CD4-positive, alpha-beta T cell treated with Interferon gamma for 1 hour (primary cell): ENCODE data around the gene RGS4.

Source experiments
- DNase-seq: peaks from one replicate; pipeline ENCODE4 v3.0.0-alpha.2; 2020

Gene RGS4

DNA sequence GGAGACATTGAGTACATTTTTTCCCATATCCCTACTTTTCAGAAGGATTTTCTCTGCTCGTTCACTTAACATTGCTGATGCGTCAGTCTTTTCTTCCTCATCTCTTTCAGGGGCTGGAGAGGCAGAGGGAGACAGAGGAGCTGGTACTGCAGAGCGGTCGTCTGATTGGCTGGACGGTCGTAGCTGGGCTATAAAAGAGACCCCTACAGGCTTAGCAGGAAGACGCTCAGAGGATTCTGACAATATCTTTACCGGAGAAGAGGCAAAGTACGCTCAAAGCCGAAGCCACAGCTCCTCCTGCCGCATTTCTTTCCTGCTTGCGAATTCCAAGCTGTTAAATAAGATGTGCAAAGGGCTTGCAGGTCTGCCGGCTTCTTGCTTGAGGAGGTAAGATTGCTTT is at the start of gene RGS4:
Gene RGS4, plus strand, starts transcription at position 220 of the 400 bp plus-strand sequence. Its CDS starts 124 bp downstream, at position 344.
- DNase-seq, result no peak

DNA sequence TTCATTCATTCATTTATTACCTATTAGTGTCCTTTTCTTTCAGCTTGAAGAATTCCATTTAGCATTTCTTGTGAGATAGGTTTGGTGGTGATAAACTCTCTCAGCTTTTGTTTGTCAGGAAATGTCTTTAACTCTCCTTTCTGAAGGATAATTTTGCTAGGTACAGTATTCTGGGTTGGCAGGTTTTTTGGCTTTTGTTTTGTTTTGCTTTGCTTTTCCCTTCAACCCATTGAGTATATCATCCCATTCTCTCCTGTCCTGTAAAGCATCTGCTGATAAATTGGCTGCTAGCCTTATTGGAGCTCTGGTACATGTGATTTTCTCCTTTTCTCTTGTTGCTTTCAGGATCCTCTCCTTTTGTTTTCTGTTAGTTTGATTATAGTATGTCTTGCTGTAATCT is 47.0 kb upstream of the RGS4 start:
- DNase-seq, result no peak

DNA sequence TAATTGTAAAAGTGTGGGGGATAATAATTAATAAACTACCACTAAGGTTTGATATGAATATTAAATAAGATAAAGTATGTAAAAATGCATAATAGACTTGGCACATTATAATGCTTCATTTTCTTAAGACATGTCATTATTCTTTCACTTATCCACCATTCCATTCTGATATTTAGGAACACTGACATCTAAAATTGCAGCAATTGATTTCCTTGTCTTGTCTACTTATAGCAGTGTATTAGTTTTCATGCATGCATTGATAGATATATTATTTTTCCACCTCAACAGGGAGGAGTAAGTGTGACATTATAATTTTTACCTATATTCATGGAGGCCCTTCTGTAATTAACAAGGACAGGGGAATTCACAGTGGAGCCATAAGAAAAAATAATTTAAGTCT is 41.6 kb upstream of the RGS4 start:
- no peak for DNase-seq

DNA sequence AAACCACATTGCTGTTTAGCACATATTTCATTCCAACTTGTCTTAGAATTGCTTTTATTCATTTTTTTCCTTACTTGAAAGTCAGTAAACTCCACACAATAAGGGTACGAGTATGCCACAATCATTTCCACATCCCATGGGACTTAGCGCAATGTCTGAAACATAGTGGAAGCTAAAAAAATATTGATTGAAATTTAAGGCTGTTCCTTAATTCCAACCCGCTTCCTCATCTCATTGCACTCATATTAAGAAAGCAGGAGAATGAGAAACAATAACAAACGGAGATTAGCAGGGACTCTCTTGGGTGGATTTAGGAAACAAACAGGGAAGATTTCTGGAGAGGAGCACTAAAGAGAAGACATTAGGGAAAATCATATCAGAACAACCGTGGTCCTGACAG is 39.3 kb upstream of the RGS4 start:
- DNase-seq, result no peak

DNA sequence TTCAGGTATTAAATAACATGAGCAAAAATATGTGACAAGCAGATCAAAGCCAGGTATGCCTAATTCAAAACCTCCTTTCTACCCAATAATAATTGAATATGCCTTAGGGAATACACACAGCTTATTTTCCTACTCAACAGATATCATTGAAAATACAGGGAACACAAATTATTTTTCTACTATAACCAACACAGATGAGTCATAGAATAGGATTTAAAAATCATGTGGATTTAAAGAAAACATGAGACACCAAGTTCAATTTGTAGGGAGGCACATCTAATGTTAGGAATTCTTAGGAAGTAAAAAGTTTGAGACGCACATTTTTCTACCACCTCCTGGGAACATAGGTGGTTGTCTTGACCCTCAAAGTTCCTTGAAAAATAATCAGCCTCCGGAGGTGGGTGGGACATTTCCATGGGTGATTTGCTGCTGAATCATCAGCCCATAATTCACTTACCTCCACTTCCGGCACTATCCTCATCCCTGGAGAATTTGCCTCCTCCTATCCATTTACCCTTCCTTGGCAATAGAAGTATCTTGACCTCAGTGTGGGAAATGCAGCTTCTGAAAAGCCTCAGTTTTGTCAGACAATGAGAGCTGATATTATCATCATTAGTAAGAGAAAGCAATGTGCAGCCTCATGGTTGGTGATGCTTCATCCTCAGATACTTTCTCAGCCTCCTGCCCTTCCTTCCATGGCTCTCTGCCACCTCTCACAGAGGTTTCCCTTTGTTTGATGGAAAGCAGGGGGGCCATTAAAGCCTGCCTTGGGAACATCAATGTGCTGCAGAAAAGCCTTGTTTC is 33.5 kb upstream of the RGS4 start:
- DNase-seq, result no peak

DNA sequence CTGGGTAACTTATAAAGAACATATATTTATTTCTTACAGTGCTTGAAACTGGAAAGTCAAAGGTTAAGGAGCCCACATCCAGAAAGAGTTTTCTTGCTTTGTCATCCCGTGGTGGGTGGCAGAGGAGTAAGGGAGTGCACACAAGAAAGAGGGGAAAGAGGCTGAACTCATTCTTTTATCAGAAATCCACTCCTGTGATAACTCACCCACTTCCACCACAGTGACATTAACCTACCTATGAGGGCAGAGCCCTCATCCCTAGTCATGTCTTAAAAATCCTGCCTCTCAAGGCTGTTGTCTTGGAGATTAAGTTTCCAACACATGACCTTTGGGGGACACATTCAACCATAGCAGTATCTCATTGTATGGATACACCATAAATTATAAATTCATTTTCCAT is 32.5 kb upstream of the RGS4 start:
- no peak for DNase-seq

DNA sequence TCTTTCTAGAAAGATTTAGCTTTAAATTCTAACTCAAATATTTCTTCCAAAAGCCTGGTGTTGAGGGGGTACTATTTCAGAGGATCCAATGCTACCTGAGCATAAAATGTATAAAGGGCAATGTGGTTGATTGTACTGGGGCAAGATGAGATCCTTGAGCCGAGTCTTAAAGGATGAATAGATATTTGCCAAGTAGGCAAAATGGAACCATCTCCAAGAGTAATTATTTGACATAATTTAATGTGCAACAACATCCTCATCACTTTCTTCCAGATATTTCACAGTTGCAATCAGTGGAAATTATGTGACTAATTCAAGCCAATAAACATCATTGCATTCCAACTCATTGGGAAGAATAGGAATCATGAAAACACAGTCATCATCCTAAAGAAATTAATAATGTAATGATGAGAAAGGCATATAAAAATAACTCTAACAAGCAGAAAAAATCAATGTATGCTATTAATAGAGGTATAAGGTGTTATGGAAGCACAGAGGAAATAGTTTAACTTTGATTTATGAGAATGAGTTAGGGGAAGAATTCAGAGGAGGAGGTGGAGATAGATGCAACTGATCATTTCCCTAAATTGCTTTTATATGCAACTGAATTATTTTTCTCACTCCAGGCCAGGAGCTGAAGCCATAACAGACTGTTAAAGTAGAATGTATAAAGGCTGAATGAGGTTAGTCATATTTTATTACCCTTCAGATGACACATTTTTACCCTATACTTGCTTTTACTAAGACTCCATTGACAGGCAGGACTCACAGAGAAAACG is 30.0 kb upstream of the RGS4 start:
- DNase-seq, result no peak

DNA sequence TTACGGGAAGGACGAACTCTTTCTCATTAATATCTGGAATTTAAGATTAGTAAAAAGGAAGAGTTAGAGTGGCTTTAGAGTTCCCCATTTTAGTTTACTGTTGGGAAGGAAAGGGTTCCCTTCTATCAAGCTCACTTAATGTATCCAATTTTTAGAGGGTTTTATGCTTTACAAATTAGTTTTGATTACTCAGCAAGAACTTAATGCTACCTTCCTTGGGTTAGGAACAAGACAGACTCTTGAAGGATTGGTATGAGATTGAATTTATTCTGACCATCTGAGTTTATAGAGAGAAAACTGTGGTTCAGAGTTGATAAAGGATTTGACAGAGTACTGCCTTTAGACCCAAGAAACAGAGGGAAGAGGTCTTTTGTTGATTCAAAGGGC is 29.5 kb upstream of the RGS4 start:
- no peak for DNase-seq

DNA sequence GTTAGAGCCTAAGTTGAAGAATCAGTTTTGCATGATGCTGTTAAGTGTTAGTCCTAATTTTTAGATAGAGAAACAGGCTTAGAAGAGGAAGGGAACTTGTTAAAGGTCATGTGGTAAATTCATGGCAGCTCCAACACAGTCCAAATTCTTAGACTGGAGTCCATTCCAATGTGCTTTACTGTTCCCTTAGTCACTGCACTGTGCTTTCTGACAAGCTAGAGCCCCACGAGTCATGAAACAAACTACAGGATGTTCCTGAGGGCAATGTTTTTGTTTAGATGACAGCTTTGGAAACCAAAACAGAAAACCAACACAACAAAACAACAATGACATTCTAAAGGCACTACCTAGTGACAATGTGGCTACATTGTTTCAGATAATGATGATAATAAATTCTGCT is 23.1 kb upstream of the RGS4 start:
- DNase-seq, result no peak

DNA sequence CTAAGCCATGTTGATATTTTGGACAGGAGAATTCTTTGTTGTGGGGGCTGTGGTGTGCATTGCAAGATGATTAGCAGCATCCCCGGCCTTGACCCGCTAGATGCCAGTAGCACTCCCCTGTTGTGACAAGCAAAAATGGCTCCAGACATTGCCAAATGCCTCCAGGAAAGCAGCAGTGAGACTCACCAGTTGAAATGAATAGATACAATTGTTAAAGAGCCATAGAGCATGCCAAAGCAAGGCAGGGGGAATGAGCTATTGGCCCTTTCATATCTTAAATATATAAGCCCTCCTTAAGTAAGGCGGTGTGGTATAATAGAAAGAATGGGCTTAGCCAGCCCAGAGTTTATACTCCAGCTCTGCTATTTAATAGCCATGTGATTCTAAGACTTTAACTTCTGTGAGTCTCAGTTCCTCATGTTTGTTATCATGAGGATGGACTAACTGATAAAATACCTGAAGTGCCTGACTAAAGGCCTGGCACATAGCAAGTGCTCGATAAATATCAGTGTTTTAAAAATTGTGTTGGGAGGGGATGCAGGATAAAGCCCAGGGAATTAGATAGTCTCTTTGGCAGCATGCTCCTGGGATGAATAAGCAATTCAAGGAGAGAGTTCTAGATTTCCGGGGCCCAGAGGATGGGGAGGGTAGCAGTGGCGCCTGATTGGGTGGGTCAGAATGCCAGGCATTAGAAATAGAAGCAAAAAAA is 21.1 kb upstream of the RGS4 start:
- no peak for DNase-seq

DNA sequence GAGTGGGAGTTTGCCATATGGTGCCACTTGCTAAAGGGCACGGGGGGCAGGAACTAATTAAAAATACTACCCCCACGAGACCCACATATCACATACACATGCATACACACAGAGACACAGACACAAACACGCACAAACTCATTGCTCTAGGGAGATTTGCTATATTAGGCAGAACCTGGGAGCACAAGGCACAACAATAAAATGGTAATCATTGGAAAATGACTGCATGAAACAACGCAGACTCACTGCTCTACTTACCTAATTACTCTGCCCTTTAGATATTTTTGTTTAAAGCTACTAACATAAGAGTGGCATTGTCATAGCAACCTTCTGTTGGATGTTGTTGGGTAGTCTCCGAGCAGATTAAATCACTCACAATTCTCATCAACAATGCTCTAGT is 20.3 kb upstream of the RGS4 start:
- DNase-seq, result no peak

DNA sequence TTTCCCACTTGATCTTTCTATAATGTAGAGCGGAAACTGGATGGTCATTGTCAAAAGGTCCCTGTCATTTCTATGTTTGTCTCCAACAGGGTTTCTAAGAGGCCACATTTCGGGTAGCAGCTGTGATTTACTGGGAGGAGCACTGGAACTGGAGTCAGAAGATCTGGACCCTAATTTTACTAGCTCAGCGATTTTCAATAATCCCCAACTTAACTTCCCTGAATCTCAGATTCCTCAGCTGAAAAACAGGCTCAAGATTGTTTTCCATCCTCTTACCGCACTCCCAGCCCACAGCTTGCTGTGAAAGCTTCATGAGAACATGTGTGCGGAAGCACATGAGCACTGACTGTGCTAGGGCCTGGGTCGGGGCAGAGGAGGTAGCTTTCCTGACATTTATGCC is 19.9 kb upstream of the RGS4 start:
- no peak for DNase-seq

DNA sequence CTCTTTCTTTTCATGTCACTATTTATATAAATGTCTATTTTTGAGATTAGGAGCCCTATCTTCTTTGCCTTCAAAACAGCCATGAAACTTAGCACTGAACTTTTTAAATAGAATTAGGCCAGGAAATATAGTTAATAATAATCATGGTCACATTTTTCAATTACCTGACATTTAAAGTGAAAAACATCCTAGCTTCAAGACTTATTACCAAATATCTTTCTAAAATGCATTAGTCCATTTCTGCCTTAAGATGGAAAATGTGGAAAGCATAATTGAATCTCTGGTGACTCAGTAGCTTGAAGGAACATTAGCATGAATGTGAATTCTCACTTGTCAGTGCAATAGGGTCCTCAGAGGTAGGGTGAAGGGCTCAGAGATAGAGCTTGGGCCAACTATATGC is 18.7 kb upstream of the RGS4 start:
- no peak for DNase-seq

DNA sequence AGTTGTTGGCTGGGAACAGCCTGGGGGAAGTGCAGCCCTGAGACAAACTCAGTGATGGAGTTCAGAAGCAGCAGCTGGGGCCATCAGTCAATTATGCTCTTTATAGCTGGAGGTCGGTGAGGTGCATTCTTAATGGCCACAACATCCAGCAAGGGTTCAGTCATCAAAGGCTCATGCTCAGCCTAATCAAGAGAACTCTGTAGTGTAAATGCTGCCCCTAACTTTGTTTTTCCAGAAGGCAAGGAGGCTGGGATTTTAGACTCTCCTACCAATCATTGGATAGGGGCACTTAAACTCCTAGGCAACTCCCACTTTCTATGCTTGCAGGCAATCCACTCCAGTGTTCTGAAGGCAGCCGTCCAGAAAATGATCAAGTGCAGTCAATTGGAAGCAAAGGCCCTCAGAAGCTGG is 15.0 kb upstream of the RGS4 start:
- DNase-seq, result no peak

DNA sequence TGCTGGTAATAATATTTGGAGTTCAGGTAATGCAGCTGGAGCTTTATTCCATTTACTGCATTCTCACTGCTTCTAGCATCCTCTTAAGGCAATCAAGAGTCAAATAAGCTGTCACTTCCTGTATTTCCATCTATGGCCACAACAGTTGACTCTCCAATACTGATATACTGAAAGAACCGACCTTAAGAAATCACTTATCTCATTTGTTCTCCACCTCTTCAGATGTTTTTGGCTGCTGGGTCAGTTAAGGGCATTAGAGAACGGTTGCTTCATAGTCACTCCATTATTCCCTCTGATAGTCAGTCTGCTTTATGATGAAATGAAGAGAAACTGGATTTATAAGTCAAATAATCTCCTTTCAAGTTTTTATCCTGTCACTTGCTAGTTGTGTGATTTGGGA is 14.2 kb upstream of the RGS4 start:
- no peak for DNase-seq

DNA sequence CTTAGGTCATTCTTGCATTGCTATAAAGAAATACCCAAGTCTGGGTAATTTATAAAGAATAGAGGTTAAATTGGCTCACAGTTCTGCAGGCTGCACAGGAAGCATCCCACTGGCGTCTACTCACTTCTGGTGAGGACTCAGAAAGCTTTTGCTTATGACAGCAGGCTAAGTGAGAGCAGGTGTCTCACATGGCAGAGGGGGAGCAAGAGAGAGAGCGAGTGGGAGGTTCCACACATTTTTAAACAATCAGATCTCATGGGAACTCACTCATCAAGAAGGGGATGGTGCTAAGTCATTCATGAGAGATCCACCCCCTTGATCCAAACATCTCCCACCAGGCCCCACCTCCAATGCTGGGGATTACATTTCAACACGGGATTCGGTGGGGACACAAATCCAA is 13.6 kb upstream of the RGS4 start:
- no peak for DNase-seq

DNA sequence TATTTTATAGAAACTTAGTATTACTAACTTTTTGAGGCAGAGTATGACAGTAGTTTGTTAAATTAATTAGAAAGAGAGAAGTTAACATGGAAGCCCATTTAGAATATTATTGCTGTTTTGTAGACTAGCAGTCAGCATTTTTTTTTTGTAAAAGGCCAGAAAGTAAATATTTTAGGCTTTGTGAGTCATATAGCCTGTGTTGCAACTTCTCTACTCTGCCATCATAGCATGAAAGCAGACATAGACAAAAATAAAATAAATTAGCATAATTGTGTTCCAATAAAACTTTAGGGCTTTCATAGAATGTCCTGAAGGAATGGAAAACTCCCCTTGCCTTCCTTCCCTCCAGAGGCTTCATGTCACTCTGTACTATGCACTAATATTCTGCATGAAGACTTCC is 12.3 kb upstream of the RGS4 start:
- no peak for DNase-seq

DNA sequence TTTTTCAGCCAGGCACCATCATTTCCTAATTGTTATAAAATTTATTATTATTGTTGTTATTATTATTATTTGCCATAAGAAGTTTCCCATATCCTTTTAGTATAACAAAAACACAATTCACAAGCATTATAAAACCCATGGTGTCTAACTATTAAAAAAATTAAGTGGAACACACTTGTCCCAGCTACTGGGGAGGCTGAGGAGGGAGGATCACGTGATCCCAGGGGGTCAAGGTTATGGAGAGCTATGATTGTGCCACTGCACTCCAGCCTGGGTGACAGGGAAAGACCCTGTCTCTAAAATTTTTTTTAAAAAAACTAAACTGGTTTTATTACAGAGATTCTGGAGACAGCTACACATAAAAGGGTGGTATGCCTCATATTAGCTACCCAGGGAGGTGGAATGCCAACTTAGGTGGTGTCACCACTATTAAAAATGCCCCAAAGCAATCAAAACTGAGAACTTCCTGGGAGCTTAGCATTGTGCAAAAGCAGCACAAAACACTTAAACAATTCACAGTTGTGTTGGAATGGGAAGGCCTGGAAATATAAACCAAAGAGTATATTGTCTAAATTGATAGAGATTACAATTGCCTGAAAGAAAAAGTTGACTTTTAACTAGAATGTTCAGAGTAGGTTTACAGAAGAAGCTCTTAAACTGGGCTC is 8.7 kb upstream of the RGS4 start:
- no peak for DNase-seq

DNA sequence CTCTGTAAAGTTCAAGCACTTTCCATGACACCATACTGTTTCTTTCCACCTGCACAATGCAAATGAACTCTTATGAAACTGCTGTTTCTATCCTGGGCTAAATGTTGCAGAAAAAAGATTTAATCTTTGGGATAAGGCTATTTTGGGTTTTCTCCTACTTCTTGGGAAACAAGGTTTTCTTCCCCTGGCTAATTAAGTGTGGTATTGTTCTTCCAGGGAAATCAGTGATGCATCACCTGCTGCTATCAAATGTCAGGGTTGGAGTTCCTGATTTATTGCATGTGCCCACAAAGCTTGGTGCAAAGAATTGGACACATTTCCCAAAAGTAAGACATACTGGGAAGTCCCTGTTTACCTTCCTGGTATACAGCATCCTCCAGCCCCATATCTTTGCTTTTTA is 6.0 kb upstream of the RGS4 start:
- DNase-seq, result no peak

DNA sequence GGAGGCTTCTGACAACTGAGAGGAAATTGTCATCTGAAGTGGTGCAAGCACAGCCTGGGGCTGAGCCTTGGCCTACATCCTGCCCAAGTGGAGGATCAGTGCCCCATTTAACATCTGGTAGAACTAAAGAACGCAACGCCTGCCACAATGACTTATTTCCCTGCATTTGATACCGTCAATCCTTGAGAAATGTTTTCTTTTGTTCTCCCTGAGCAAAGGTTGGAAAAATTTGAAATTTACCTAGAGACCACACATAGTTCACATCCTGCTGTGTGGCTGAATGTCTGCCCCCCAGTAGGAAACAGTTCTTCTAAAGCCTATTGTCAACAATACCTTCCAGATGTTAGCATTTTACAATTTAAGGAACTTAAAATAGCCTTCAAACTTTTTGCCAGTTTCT is 5.6 kb upstream of the RGS4 start:
- DNase-seq, result no peak

DNA sequence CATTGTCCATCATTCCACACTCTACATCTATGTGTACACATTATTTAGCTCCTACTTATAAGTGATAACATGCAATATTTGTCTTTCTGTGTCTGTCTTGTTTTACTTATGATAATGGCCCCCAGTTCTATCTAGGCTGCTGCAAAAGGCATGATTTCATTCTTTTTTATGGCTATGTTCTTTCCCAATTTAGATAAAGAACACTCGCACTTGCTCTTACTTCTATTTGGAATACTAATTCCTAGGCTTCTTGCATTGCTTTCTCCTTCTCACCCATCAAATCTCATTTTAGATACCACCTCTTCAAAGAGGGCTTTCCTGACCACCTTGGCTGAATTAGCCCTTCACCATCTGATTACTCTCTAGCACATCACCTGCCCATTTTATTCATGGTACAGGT is 3.0 kb upstream of the RGS4 start:
- no peak for DNase-seq

DNA sequence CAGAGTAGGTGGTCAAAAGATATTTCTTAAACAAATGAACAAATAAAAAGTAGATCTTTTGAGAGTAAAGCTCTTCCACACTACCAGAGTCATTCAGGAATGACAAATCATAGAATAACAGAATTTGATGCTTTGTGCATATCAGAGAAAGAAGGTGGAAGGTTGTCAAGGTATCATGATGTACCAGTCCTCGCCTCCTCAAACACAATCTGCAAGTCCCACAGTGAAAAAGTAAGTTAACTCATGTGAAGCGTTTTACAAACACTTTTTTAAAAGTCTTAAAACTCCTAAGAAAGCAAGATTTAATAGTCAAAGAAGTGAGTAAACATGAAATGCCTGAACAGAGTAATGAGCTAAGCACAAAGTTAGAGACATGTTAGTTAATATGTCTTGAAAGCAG is 2.5 kb upstream of the RGS4 start:
- no peak for DNase-seq

DNA sequence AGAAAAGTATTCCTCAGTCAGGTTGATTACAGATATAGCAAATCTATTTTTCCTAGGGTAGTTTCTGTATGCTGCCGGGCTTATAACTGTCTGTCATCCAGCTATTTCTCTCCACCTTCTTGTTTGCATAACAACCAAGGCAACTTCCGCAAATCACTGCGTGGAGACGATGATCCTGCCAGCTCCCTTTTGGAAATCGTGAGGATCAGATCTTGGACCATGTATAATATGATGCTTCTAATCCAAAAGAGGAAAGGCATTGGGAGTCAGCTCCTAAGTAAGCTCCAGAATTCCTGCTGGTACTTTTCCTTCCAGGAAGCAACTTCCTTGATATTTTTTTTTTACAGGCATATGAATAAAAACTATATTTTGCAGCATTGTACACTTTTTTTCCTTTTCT is 445 bp upstream of the RGS4 start:
- DNase-seq, result no peak
